ENCODE measurements around the gene JOSD1.
A peak's percentile ranks its signal among the peaks of the same experiment; 100 is the strongest.

The JOSD1 gene

GRCh38 chr22:38698407-38699094, 2.2 kb downstream of the JOSD1 start:
- H3K27ac ChIP-seq (ENCODE audit: low read depth, low read length) = no peak overlapping the region
- no peaks in the 10 kb centered on the region for H3K36me3 ChIP-seq (ENCODE audit: insufficient read depth, low read length)
- peak overlapping the region in 1 of 2 donors; percentile 59 for H3K4me3 ChIP-seq (ENCODE audit: low read depth in 1 of 2, low read length in 2 of 2)
- H3K27me3 ChIP-seq (ENCODE audit: control insufficient read depth in 1 of 2, insufficient read depth in 2 of 2, low read length in 2 of 2) = no peaks in the 10 kb centered on the region
- H3K9me3 ChIP-seq (ENCODE audit: low read length) = no peaks in the 10 kb centered on the region
- peaks cover 44% of the 10 kb centered on the region for H3K4me1 ChIP-seq (ENCODE audit: insufficient read depth, low read length)
- H3K9ac ChIP-seq (ENCODE audit: low read length) = peak overlapping the region; percentile 89

DNA sequence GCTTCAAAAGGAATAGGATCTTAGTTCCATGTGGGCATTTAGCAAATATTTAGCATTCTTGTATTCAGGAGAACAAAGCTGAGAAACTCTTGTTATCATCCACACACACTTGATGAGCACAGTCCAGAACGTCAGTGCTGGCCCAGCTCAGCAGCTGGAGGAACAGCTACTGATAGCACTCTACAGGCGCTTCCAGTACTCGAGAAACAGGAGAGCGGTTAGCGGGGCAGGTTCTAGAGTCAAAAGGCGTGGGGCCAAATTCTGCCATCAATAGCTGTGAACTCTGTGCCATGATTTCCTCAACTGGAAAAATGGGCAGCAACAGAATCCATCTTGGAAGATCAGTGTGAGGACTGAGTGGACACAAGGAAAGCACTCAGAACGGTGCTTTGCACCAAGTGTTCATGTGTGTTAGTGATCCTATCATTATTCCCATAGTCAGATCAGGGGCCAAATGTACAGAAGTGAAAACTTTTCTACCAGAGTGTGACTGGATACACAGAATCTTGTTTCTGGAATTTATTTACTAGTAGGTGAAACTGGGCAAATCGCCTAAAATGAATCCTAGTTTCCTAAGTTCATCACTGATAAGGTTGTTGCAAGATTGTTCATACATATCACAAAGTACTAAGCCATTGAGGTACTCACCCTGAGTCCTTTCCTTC, 3.2 kb downstream of the JOSD1 start:
- Histone ChIP-seq H3K9me3 (ENCODE audit: low read length) (no peaks in the 10 kb centered on the region), H3K4me3 (ENCODE audit: low read depth in 1 of 2, low read length in 2 of 2) (peak overlapping the region in 1 of 2 donors; percentile 13), H3K9ac (ENCODE audit: low read length) (no peak overlapping the region), H3K27me3 (ENCODE audit: control insufficient read depth in 1 of 2, insufficient read depth in 2 of 2, low read length in 2 of 2) (no peaks in the 10 kb centered on the region), H3K4me1 (ENCODE audit: insufficient read depth, low read length) (peaks cover 44% of the 10 kb centered on the region), H3K36me3 (ENCODE audit: insufficient read depth, low read length) (no peaks in the 10 kb centered on the region), H3K27ac (ENCODE audit: low read depth, low read length) (peak overlapping the region; percentile 66)

DNA sequence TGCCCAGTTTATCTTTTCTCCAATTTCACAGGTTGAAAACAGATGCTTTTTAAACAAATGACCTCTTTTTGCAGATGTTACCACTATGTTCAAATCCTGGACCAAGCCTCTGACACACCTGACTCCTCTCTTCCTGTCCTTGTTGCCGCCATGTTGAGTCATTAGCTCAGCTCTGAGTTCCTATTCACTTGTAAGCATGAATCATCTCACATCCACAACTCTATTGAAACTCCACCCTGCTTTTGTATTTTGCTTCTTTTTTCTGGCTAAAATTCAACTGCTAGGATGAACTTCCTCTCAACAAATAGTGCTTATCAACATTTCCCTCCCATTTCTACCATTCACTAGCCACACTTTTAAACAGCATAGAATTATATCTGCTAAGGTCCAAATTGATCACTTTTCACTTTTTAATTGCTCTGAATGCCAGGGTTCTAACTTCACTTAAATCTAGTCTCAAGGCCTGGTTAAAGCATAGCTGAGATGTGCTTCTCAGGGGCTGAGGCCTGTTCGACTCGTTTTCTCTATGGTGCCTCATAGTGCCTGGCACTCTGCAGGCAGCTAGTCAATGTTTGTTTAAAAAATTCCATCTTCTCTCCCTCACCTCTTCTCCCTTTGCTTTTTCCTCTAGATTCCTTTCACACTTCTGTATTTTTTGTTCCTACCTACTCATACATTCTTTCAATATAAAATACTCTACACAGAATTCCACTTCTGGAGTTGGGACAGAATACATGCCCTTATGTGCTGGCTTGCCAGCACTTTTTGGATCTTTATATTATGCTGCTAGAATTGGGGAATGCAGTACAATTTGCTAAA, 3.9 kb downstream of the JOSD1 start:
- peak overlapping the region; percentile 66 for H3K27ac ChIP-seq (ENCODE audit: low read depth, low read length)
- peaks cover 4% of the 10 kb centered on the region for H3K36me3 ChIP-seq (ENCODE audit: insufficient read depth, low read length)
- no peak overlapping the region for H3K4me3 ChIP-seq (ENCODE audit: low read depth in 1 of 2, low read length in 2 of 2)
- H3K9me3 ChIP-seq (ENCODE audit: low read length) = no peaks in the 10 kb centered on the region
- peaks cover 44% of the 10 kb centered on the region for H3K4me1 ChIP-seq (ENCODE audit: insufficient read depth, low read length)
- no peak overlapping the region for H3K9ac ChIP-seq (ENCODE audit: low read length)
- no peaks in the 10 kb centered on the region for H3K27me3 ChIP-seq (ENCODE audit: control insufficient read depth in 1 of 2, insufficient read depth in 2 of 2, low read length in 2 of 2)

DNA sequence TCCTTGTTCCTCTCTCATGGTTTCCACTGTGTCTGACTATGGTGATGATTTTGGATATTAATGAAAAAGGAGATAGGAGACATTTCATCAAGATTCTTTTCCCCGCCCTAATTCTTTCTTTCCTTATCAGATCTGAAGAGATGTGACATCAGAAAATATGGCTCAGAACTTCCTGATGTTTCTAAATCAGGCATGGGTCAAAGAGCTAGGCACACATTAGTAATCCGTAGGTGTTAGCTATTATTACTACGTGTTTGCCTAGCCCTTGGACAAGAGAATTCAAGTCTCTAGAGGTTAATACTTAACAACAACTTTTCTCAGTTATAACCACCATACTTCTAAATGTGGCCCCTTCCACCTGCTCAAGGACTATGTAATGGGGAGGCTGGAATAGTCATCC, 5.8 kb downstream of the JOSD1 start:
- Histone ChIP-seq H3K27ac (ENCODE audit: low read depth, low read length) (no peak overlapping the region), H3K9ac (ENCODE audit: low read length) (no peak overlapping the region), H3K4me1 (ENCODE audit: insufficient read depth, low read length) (peaks cover 39% of the 10 kb centered on the region), H3K4me3 (ENCODE audit: low read depth in 1 of 2, low read length in 2 of 2) (no peak overlapping the region), H3K36me3 (ENCODE audit: insufficient read depth, low read length) (peaks cover 5% of the 10 kb centered on the region), H3K27me3 (ENCODE audit: control insufficient read depth in 1 of 2, insufficient read depth in 2 of 2, low read length in 2 of 2) (no peaks in the 10 kb centered on the region), H3K9me3 (ENCODE audit: low read length) (no peaks in the 10 kb centered on the region)

- Histone ChIP-seq H3K27me3 (ENCODE audit: control insufficient read depth in 1 of 2, insufficient read depth in 2 of 2, low read length in 2 of 2) (no peaks in the 10 kb centered on the region), H3K27ac (ENCODE audit: low read depth, low read length) (no peak overlapping the region), H3K9ac (ENCODE audit: low read length) (no peak overlapping the region), H3K36me3 (ENCODE audit: insufficient read depth, low read length) (peaks cover 9% of the 10 kb centered on the region), H3K9me3 (ENCODE audit: low read length) (no peaks in the 10 kb centered on the region), H3K4me3 (ENCODE audit: low read depth in 1 of 2, low read length in 2 of 2) (no peak overlapping the region), H3K4me1 (ENCODE audit: insufficient read depth, low read length) (peaks cover 31% of the 10 kb centered on the region)
These were observed 6.7 kb downstream of the JOSD1 start for GRCh38 chr22:38694049-38694448.

DNA sequence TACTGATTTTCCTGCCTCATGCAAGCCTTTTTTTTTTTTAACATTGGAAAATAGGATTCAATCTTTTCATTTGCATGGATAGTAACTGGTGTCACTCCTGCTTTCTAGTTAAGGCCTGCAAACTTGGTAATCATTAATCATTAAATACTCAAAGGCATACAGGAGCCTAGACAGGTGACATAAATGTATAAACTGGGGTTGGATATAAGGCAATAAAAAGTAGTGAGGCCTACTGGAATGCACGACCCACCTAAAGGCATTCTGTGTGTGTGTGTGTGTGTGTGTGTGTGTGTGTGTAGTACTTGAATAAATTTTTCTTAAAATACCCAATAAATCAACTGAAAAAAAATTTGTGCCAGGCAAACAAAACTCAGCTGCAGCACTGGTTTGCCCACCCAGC, 11.1 kb downstream of the JOSD1 start:
- H3K9me3 ChIP-seq (ENCODE audit: low read length) = no peaks in the 10 kb centered on the region
- H3K4me1 ChIP-seq (ENCODE audit: insufficient read depth, low read length) = no peaks in the 10 kb centered on the region
- H3K36me3 ChIP-seq (ENCODE audit: insufficient read depth, low read length) = peaks cover 49% of the 10 kb centered on the region
- H3K9ac ChIP-seq (ENCODE audit: low read length) = no peak overlapping the region
- H3K4me3 ChIP-seq (ENCODE audit: low read depth in 1 of 2, low read length in 2 of 2) = no peak overlapping the region
- H3K27ac ChIP-seq (ENCODE audit: low read depth, low read length) = no peak overlapping the region
- H3K27me3 ChIP-seq (ENCODE audit: control insufficient read depth in 1 of 2, insufficient read depth in 2 of 2, low read length in 2 of 2) = no peaks in the 10 kb centered on the region

DNA sequence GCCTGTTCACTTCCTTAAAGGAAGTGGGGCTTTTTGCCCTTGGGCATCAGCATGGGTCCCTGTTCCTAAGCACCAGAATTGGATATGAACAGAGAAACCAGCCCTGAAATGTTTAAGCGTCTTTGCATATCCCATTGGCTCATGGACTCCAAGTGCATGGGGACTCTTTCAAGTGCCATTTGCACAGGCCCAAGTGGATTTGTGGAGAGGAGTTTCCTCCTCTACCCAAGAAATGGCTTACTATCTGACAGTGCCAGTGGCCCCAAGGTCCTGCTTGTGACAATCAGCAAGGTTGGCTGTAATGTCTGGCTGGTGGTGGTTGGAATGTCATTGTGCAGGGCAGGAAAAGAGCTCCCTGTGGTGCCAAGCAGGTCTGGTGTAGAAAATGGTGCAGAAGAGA, 15.0 kb downstream of the JOSD1 start:
- peaks cover 11% of the 10 kb centered on the region for H3K4me1 ChIP-seq (ENCODE audit: insufficient read depth, low read length)
- H3K27me3 ChIP-seq (ENCODE audit: control insufficient read depth in 1 of 2, insufficient read depth in 2 of 2, low read length in 2 of 2) = no peaks in the 10 kb centered on the region
- H3K27ac ChIP-seq (ENCODE audit: low read depth, low read length) = no peak overlapping the region
- H3K36me3 ChIP-seq (ENCODE audit: insufficient read depth, low read length) = peaks cover 59% of the 10 kb centered on the region
- no peak overlapping the region for H3K9ac ChIP-seq (ENCODE audit: low read length)
- H3K4me3 ChIP-seq (ENCODE audit: low read depth in 1 of 2, low read length in 2 of 2) = no peak overlapping the region
- H3K9me3 ChIP-seq (ENCODE audit: low read length) = no peaks in the 10 kb centered on the region

- peaks cover 59% of the 10 kb centered on the region for H3K36me3 ChIP-seq (ENCODE audit: insufficient read depth, low read length)
- H3K9ac ChIP-seq (ENCODE audit: low read length) = no peak overlapping the region
These were observed 15.8 kb downstream of the JOSD1 start for GRCh38 chr22:38684895-38685294.

GRCh38 chr22:38681582-38682335, 19.0 kb downstream of the JOSD1 start, which contains the start of gene TOMM22:
Gene TOMM22, plus strand, starts transcription at chr22:38681957. Its CDS starts 22 bp downstream, at chr22:38681979.
- Histone ChIP-seq H3K36me3 (ENCODE audit: insufficient read depth, low read length) (peaks cover 35% of the 10 kb centered on the region), H3K27ac (ENCODE audit: low read depth, low read length) (peak within 1 kb of the TSS; percentile 84), H3K27me3 (ENCODE audit: control insufficient read depth in 1 of 2, insufficient read depth in 2 of 2, low read length in 2 of 2) (no peaks in the 10 kb centered on the region), H3K4me1 (ENCODE audit: insufficient read depth, low read length) (peaks cover 11% of the 10 kb centered on the region), H3K4me3 (ENCODE audit: low read depth in 1 of 2, low read length in 2 of 2) (peak within 1 kb of the TSS; percentile 76 to 95), H3K9me3 (ENCODE audit: low read length) (no peaks in the 10 kb centered on the region), H3K9ac (ENCODE audit: low read length) (peak within 1 kb of the TSS; percentile 75)

More at GRCh38 chr22:38684895-38685294, 15.8 kb downstream of the JOSD1 start:
- Histone ChIP-seq H3K27me3 (ENCODE audit: control insufficient read depth in 1 of 2, insufficient read depth in 2 of 2, low read length in 2 of 2) (no peaks in the 10 kb centered on the region), H3K9me3 (ENCODE audit: low read length) (no peaks in the 10 kb centered on the region), H3K27ac (ENCODE audit: low read depth, low read length) (no peak overlapping the region), H3K4me1 (ENCODE audit: insufficient read depth, low read length) (peaks cover 11% of the 10 kb centered on the region), H3K4me3 (ENCODE audit: low read depth in 1 of 2, low read length in 2 of 2) (no peak overlapping the region)

- H3K4me1 ChIP-seq (ENCODE audit: insufficient read depth, low read length) = no peaks in the 10 kb centered on the region
- H3K36me3 ChIP-seq (ENCODE audit: insufficient read depth, low read length) = peaks cover 19% of the 10 kb centered on the region
- H3K9me3 ChIP-seq (ENCODE audit: low read length) = no peaks in the 10 kb centered on the region
- H3K9ac ChIP-seq (ENCODE audit: low read length) = no peak overlapping the region
- no peaks in the 10 kb centered on the region for H3K27me3 ChIP-seq (ENCODE audit: control insufficient read depth in 1 of 2, insufficient read depth in 2 of 2, low read length in 2 of 2)
- no peak overlapping the region for H3K27ac ChIP-seq (ENCODE audit: low read depth, low read length)
- H3K4me3 ChIP-seq (ENCODE audit: low read depth in 1 of 2, low read length in 2 of 2) = no peak overlapping the region
These were observed 24.9 kb downstream of the JOSD1 start for GRCh38 chr22:38675833-38676232.

DNA sequence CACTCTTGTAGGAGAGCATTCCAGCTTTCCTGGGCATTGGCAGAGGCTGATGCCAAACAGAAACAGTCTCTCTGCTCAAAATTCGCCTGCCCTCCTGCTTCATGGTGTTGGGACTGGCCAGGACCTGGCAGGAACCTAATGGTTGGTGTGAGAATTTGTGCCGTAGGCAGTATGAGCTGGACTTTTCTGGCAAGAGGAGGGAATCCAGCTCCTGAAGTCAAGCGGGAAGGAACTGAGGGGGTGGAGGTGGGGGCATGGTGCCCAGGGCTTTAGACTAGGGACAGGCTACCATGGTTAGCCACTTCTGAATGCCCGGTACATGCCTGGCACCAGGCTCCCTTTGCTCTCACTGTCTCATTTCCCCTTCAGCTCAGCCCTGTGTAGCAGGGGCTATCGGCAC, 25.9 kb downstream of the JOSD1 start:
- Histone ChIP-seq H3K9me3 (ENCODE audit: low read length) (no peaks in the 10 kb centered on the region), H3K36me3 (ENCODE audit: insufficient read depth, low read length) (peaks cover 23% of the 10 kb centered on the region)

More for the DNA sequence above, 25.9 kb downstream of the JOSD1 start:
- H3K27me3 ChIP-seq (ENCODE audit: control insufficient read depth in 1 of 2, insufficient read depth in 2 of 2, low read length in 2 of 2) = no peaks in the 10 kb centered on the region
- no peak overlapping the region for H3K4me3 ChIP-seq (ENCODE audit: low read depth in 1 of 2, low read length in 2 of 2)
- no peak overlapping the region for H3K9ac ChIP-seq (ENCODE audit: low read length)
- no peak overlapping the region for H3K27ac ChIP-seq (ENCODE audit: low read depth, low read length)
- no peaks in the 10 kb centered on the region for H3K4me1 ChIP-seq (ENCODE audit: insufficient read depth, low read length)

Measured in muscle layer of colon (tissue), 2 donors.